Esophagus muscularis mucosa (tissue), 4 donors: Measurements from ENCODE around the gene NOMO2.
"Not testable (repeated sequence)": the region's sequence is repeated elsewhere in the genome, so short reads cannot be mapped to it uniquely, and the experiment has no call there.

Experiments used
- CTCF ChIP-seq, 3 experiments: fragments of 200-600 bp in 2 of 3; fragments of 450-650 bp in 1 of 3; sonication (generic) in 2 of 3; IDR thresholded peaks; one replicate each; pipeline ENCODE4 v1.5.1; 2017 to 2019; ENCODE audit warnings: antibody characterized with exemption in 3 of 3, mild to moderate bottlenecking in 2 of 3, moderate library complexity in 1 of 3
- EP300 ChIP-seq: sonication (generic); formaldehyde crosslinking; IDR thresholded peaks from one replicate; pipeline ENCODE4 v1.6.1; 2017; ENCODE audit warnings: antibody characterized with exemption
- POLR2A ChIP-seq: fragments of 450-650 bp; IDR thresholded peaks from one replicate; pipeline ENCODE4 v1.6.1; 2017; ENCODE audit warnings: antibody characterized with exemption, moderate library complexity, mild to moderate bottlenecking, low read depth
- POLR2AphosphoS5 ChIP-seq, 2 donors: sonication (generic); formaldehyde crosslinking; IDR thresholded peaks; one replicate each; pipeline ENCODE4 v1.6.1; 2017; ENCODE audit warnings: antibody characterized with exemption in 2 of 2

- not testable (repeated sequence) for TF ChIP-seq CTCF (IDR thresholded peaks at IDR 0.05); POLR2A; POLR2AphosphoS5 (IDR thresholded peaks at IDR 0.05); EP300
These were observed 175.4 kb downstream of the NOMO2 start for GRCh38 chr16:18386517-18386916.
